T follicular helper cell (primary cell): ENCODE results near the gene TIGD6.
"Not testable (repeated sequence)": the region's sequence is repeated elsewhere in the genome, so short reads cannot be mapped to it uniquely, and the experiment has no call there.

Experiments
- DNase-seq: peaks from one replicate; pipeline ENCODE4 v3.0.0-alpha.2; 2020; ENCODE audit warnings: low read depth

Gene TIGD6

GRCh38 chr5:149975409-149975808 lies 25.0 kb downstream of the TIGD6 start:
- DNase-seq, result no peak

- DNase-seq, result no peak
These were observed 31.1 kb downstream of the TIGD6 start for GRCh38 chr5:149969181-149969930.

GRCh38 chr5:149966946-149967345 lies 33.5 kb downstream of the TIGD6 start:
- DNase-seq, result no peak

- no peak for DNase-seq
These were observed 36.7 kb downstream of the TIGD6 start for GRCh38 chr5:149963729-149964128.

- DNase-seq, result no peak
These were observed 37.7 kb downstream of the TIGD6 start for GRCh38 chr5:149962601-149963300.

GRCh38 chr5:149961957-149962409 lies 38.5 kb downstream of the TIGD6 start:
- no peak for DNase-seq

- no peak for DNase-seq
These were observed 39.2 kb downstream of the TIGD6 start for GRCh38 chr5:149961186-149961685.

GRCh38 chr5:149960272-149961185 lies 39.9 kb downstream of the TIGD6 start, which contains the start of gene SLC26A2:
SLC26A2 (plus strand) TSS chr5:149960758; CDS start chr5:149977653, 16,895 bp downstream.
- DNase-seq, result peak; percentile 90

- peak; percentile 13 for DNase-seq
These were observed 40.8 kb downstream of the TIGD6 start for GRCh38 chr5:149959406-149960236.

GRCh38 chr5:149957855-149958254 lies 42.6 kb downstream of the TIGD6 start:
- DNase-seq, result no peak

GRCh38 chr5:149956685-149957084 lies 43.8 kb downstream of the TIGD6 start:
- no peak for DNase-seq

GRCh38 chr5:149954798-149955197 lies 45.7 kb downstream of the TIGD6 start:
- no peak for DNase-seq

GRCh38 chr5:149953436-149954121 lies 46.9 kb downstream of the TIGD6 start:
- no peak for DNase-seq

GRCh38 chr5:149951138-149951749 lies 49.2 kb downstream of the TIGD6 start:
- DNase-seq, result no peak

GRCh38 chr5:149948993-149949392 lies 51.5 kb downstream of the TIGD6 start:
- DNase-seq, result no peak

- no peak for DNase-seq
These were observed 54.3 kb downstream of the TIGD6 start for GRCh38 chr5:149946118-149946517.

- DNase-seq, result no peak
These were observed 55.8 kb downstream of the TIGD6 start, which contains the start of gene PDE6A for GRCh38 chr5:149944666-149945065. PDE6A (minus strand) TSS chr5:149944793; CDS start chr5:149944673, 120 bp downstream.

- not testable (repeated sequence) for DNase-seq
These were observed 57.1 kb downstream of the TIGD6 start for GRCh38 chr5:149943177-149943949.
